ENCODE data around the gene CAPN10. TPM values are rescaled to one million over a fixed set of nuclear protein-coding genes. Genes with fewer than 3 reads are reported as not detected.

Gene CAPN10
- polyA plus RNA-seq, 5 donors = 18.0 to 33.9 (median 26.2) TPM

GRCh38 chr2:240620859-240621258 is 34.3 kb downstream of the CAPN10 start:
- DNase-seq = no peak

GRCh38 chr2:240622060-240622411 is 35.5 kb downstream of the CAPN10 start:
- no peak for DNase-seq

- no peak for DNase-seq
These were observed 36.1 kb downstream of the CAPN10 start for GRCh38 chr2:240622531-240623235.

- DNase-seq = no peak
These were observed 37.0 kb downstream of the CAPN10 start for GRCh38 chr2:240623531-240624010.

GRCh38 chr2:240624011-240624949 is 37.7 kb downstream of the CAPN10 start:
- no peak for DNase-seq

GRCh38 chr2:240624950-240625621 is 38.6 kb downstream of the CAPN10 start, which contains the start of gene GPR35:
Gene GPR35, plus strand, starts transcription at chr2:240625480. Its CDS starts 4,473 bp downstream, at chr2:240629953.
- no peak for DNase-seq

- DNase-seq = peak in 1 of 2 donors; percentile 22
These were observed 40.2 kb downstream of the CAPN10 start for GRCh38 chr2:240626531-240627300.

- no peak for DNase-seq
These were observed 41.4 kb downstream of the CAPN10 start for GRCh38 chr2:240627736-240628506.

- no peak for DNase-seq
These were observed 41.9 kb downstream of the CAPN10 start for GRCh38 chr2:240628507-240628807.

- no peak for DNase-seq
These were observed 42.5 kb downstream of the CAPN10 start for GRCh38 chr2:240628808-240629618.

GRCh38 chr2:240629619-240629967 is 43.1 kb downstream of the CAPN10 start:
- DNase-seq = no peak

GRCh38 chr2:240629968-240630770 is 43.6 kb downstream of the CAPN10 start:
- DNase-seq = no peak

- no peak for DNase-seq
These were observed 44.4 kb downstream of the CAPN10 start for GRCh38 chr2:240630771-240631547.

- no peak for DNase-seq
These were observed 45.2 kb downstream of the CAPN10 start for GRCh38 chr2:240631548-240632305.

GRCh38 chr2:240632306-240632721 is 45.8 kb downstream of the CAPN10 start:
- no peak for DNase-seq

GRCh38 chr2:240635121-240635997 is 48.8 kb downstream of the CAPN10 start:
- DNase-seq = no peak
